Spleen (tissue), 7 donors: Measurements from ENCODE around the gene MNS1.

ENCODE experiments used
- CTCF ChIP-seq, 11 experiments: fragments of 200-600 bp in 7 of 11; fragments of 450-650 bp in 4 of 11; sonication (generic) in 4 of 11; IDR thresholded peaks in 8 of 11; conservative IDR thresholded peaks in 3 of 11; 1 replicate in 7 of 11; 2 replicates in 4 of 11; pipeline versions ENCODE4 v1.4.0 to v1.8.0; 2016 to 2021; ENCODE audit warnings: antibody characterized with exemption in 11 of 11, inconsistent platforms in 4 of 11, mild to moderate bottlenecking in 1 of 11
- POLR2A ChIP-seq, 3 donors: fragments of 450-650 bp; IDR thresholded peaks; one replicate each; pipeline ENCODE4 v1.5.1; 2017; ENCODE audit warnings: antibody characterized with exemption in 3 of 3, mild to moderate bottlenecking in 1 of 3
- POLR2AphosphoS5 ChIP-seq, 3 donors: sonication (generic); formaldehyde crosslinking; IDR thresholded peaks; one replicate each; pipeline ENCODE4 v1.5.1; 2017; ENCODE audit warnings: antibody characterized with exemption in 3 of 3
- donor health status: DM: no; HTN: no; CAD: no; lungs with moderate emphysema.
- donor health status: DM: no; HTN: no; CAD: no.
- donor health status: DM: no; HTN: no; CAD: no.

GRCh38 chr15:56460947-56461346 lies 4.0 kb downstream of the MNS1 start:
- no peak for TF ChIP-seq CTCF (IDR thresholded peaks at IDR 0.05 in 8 of 11, conservative IDR thresholded peaks at IDR 0.05 in 3 of 11)
- TF ChIP-seq POLR2A (IDR thresholded peaks at IDR 0.05): no peak
- TF ChIP-seq POLR2AphosphoS5 (IDR thresholded peaks at IDR 0.05): no peak
